ENCODE measurements around the gene RNF220.

Gene RNF220

DNA sequence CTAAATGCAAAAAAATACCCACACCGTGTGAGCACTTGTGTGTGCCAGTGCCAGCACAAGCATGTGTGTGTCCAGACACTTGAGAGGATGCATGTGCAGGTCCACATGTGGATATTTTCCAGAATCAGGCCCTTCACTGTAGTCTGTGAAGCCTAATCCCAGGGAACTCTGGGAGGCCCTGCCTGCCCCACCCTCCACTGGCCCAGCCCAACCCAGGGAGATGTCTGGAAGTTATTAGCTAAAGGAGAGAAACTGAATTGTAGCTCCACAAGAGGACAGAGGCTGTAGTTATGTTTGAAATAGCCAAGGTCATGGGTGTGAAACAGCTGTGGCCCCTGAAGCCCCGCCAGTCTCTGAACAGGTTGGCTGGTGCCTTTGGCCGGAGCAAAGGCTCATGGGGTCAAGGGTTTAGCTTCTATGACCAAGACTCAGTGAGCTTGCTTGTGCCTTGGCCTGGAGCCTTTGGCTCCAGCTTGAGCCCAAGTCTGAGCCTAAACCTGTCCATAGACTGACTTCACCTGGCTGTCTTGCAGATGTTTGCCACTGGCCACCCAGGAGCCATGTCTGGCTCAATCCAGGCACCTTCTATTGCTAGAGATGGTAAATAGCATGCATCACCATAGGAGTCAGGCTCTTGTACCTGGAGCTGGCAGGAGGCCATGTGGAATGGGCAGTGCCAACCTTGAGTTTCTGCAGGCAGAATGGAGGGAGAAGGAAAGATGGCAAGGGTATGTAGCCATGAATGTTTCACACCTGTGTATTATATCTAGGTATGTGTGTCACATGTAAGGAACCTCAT is 199.3 kb downstream of the RNF220 start:
- no peaks in the 10 kb centered on the region for H3K27me3 ChIP-seq (ENCODE audit: insufficient read depth, low read length, poor library complexity, severe bottlenecking)
- no peak overlapping the region for H2AFZ ChIP-seq (ENCODE audit: low read length)
- H3K4me2 ChIP-seq (ENCODE audit: low read depth, low read length, poor library complexity, severe bottlenecking) = no peak overlapping the region
- no peaks in the 10 kb centered on the region; the same call in 1 of the 2 replicates for H3K36me3 ChIP-seq (ENCODE audit: insufficient read depth, low read length)
- H3K4me3 ChIP-seq (ENCODE audit: low read length, poor library complexity, severe bottlenecking) = no peak overlapping the region
- H3K4me1 ChIP-seq (ENCODE audit: insufficient read depth, low read length, poor library complexity, severe bottlenecking) = no peaks in the 10 kb centered on the region
- no peaks in the 10 kb centered on the region for H3K9me3 ChIP-seq (ENCODE audit: insufficient read depth, low read depth, low read length)
- no peaks in the 10 kb centered on the region for H3F3A ChIP-seq (ENCODE audit: low read depth)
- H3K79me2 ChIP-seq (ENCODE audit: insufficient read depth, low read length) = no peaks in the 10 kb centered on the region
- H3K9me2 ChIP-seq (replicated peaks; ENCODE audit: low read depth, low read length) = no peaks in the 10 kb centered on the region
- no peak for TF ChIP-seq EZH2phosphoT487 (IDR thresholded peaks at IDR 0.05; ENCODE audit: borderline replicate concordance)
- TF ChIP-seq, protein P1, sequence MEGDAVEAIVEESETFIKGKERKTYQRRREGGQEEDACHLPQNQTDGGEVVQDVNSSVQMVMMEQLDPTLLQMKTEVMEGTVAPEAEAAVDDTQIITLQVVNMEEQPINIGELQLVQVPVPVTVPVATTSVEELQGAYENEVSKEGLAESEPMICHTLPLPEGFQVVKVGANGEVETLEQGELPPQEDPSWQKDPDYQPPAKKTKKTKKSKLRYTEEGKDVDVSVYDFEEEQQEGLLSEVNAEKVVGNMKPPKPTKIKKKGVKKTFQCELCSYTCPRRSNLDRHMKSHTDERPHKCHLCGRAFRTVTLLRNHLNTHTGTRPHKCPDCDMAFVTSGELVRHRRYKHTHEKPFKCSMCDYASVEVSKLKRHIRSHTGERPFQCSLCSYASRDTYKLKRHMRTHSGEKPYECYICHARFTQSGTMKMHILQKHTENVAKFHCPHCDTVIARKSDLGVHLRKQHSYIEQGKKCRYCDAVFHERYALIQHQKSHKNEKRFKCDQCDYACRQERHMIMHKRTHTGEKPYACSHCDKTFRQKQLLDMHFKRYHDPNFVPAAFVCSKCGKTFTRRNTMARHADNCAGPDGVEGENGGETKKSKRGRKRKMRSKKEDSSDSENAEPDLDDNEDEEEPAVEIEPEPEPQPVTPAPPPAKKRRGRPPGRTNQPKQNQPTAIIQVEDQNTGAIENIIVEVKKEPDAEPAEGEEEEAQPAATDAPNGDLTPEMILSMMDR (conservative IDR thresholded peaks at IDR 0.05; ENCODE audit: low read length) = no peak
- no peaks in the 10 kb centered on the region for H4K20me1 ChIP-seq (ENCODE audit: insufficient read depth, low read length, poor library complexity, severe bottlenecking)
- no peak overlapping the region for H3K9ac ChIP-seq (ENCODE audit: low read depth, low read length, poor library complexity, severe bottlenecking)

DNA sequence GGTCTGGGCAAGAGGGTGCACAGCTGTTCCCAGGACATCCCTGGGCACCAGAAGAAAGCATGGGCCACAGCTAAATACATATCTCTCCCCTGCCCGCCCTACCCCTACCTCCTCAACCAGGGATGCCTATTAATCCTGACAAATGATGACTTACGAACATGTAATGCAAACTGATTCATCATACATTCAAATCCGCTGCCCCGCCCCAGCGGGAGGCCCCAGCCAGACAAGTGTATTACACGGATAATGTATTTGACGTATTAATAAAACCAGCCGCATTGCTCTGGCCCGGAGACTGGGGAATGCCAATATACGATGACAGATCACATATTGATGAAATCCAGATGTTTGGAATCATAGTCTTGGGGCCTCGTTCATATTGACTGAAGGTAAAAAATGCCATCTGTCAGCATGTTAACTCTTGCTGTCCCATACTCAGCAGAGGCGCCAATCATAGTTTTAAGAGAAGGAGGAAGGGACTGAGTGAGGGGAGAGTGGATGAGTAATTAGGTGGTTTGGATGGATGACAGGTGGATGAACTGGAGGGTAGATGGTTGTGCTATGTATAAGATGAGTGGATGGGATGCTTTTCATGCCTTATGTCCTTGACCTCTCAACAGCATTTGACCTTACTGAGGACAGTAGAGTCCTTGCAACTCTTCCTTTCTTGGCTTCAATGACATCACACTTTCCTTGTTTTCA is 201.0 kb downstream of the RNF220 start:
- H3K4me2 ChIP-seq (ENCODE audit: low read depth, low read length, poor library complexity, severe bottlenecking) = no peak overlapping the region
- H3K36me3 ChIP-seq (ENCODE audit: insufficient read depth, low read length) = no peaks in the 10 kb centered on the region; the same call in 1 of the 2 replicates
- H4K20me1 ChIP-seq (ENCODE audit: insufficient read depth, low read length, poor library complexity, severe bottlenecking) = no peaks in the 10 kb centered on the region
- no peaks in the 10 kb centered on the region for H3K9me3 ChIP-seq (ENCODE audit: insufficient read depth, low read depth, low read length)
- TF ChIP-seq, protein P1 (conservative IDR thresholded peaks at IDR 0.05; ENCODE audit: low read length) = no peak
- no peak for TF ChIP-seq EZH2phosphoT487 (IDR thresholded peaks at IDR 0.05; ENCODE audit: borderline replicate concordance)
- H2AFZ ChIP-seq (ENCODE audit: low read length) = no peak overlapping the region
- no peak overlapping the region for H3K4me3 ChIP-seq (ENCODE audit: low read length, poor library complexity, severe bottlenecking)
- no peaks in the 10 kb centered on the region for H3K9me2 ChIP-seq (replicated peaks; ENCODE audit: low read depth, low read length)
- no peaks in the 10 kb centered on the region for H3K79me2 ChIP-seq (ENCODE audit: insufficient read depth, low read length)
- no peaks in the 10 kb centered on the region for H3K4me1 ChIP-seq (ENCODE audit: insufficient read depth, low read length, poor library complexity, severe bottlenecking)
- no peak overlapping the region for H3K9ac ChIP-seq (ENCODE audit: low read depth, low read length, poor library complexity, severe bottlenecking)
- H3K27me3 ChIP-seq (ENCODE audit: insufficient read depth, low read length, poor library complexity, severe bottlenecking) = no peaks in the 10 kb centered on the region
- H3F3A ChIP-seq (ENCODE audit: low read depth) = no peaks in the 10 kb centered on the region

DNA sequence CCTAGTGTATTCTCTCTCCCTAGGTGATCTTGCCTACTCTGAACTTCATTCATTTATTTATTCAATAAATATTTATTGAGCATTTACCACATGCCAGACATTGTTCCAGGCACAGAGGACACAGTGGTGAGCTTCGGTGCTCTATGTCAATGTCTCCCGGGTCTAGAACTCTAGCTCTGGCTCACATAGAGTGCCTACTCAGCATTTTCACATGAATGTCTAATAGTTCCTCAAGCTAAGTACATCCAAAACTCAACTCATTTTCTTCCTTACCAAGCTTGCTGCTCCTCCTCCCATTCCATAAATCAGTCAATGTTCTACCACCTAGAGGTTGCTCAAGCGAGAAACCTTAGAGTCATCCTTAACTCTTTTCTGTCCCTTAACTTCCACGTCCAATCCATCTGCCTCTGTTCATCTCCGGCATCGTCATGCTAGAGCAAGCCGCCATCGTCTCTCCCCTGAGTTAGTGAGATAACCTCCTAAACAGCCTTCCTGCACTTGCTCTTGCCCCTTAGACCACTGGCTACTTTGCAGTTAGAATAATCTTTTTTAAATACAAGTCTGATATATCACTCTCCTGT is 201.7 kb downstream of the RNF220 start:
- H3K27me3 ChIP-seq (ENCODE audit: insufficient read depth, low read length, poor library complexity, severe bottlenecking) = no peaks in the 10 kb centered on the region
- H3K9me2 ChIP-seq (replicated peaks; ENCODE audit: low read depth, low read length) = no peaks in the 10 kb centered on the region
- H3F3A ChIP-seq (ENCODE audit: low read depth) = no peaks in the 10 kb centered on the region
- no peaks in the 10 kb centered on the region; the same call in 1 of the 2 replicates for H3K36me3 ChIP-seq (ENCODE audit: insufficient read depth, low read length)
- no peaks in the 10 kb centered on the region for H3K9me3 ChIP-seq (ENCODE audit: insufficient read depth, low read depth, low read length)
- no peaks in the 10 kb centered on the region for H3K79me2 ChIP-seq (ENCODE audit: insufficient read depth, low read length)
- no peaks in the 10 kb centered on the region for H3K4me1 ChIP-seq (ENCODE audit: insufficient read depth, low read length, poor library complexity, severe bottlenecking)
- no peak overlapping the region for H3K4me3 ChIP-seq (ENCODE audit: low read length, poor library complexity, severe bottlenecking)
- H4K20me1 ChIP-seq (ENCODE audit: insufficient read depth, low read length, poor library complexity, severe bottlenecking) = no peaks in the 10 kb centered on the region
- H3K9ac ChIP-seq (ENCODE audit: low read depth, low read length, poor library complexity, severe bottlenecking) = no peak overlapping the region
- no peak for TF ChIP-seq EZH2phosphoT487 (IDR thresholded peaks at IDR 0.05; ENCODE audit: borderline replicate concordance)
- TF ChIP-seq, protein P1 (conservative IDR thresholded peaks at IDR 0.05; ENCODE audit: low read length) = no peak
- H2AFZ ChIP-seq (ENCODE audit: low read length) = no peak overlapping the region
- no peak overlapping the region for H3K4me2 ChIP-seq (ENCODE audit: low read depth, low read length, poor library complexity, severe bottlenecking)
